Tibial nerve (tissue), 4 donors: ENCODE data around the gene NGEF.

ENCODE experiments used
- EP300 ChIP-seq, 2 donors: sonication (generic); formaldehyde crosslinking; IDR thresholded peaks; one replicate each; pipeline ENCODE4 v1.6.1; 2017; ENCODE audit warnings: antibody characterized with exemption in 2 of 2, mild to moderate bottlenecking in 1 of 2
- POLR2A ChIP-seq, 2 donors: fragments of 450-650 bp; IDR thresholded peaks; one replicate each; pipeline ENCODE4 v1.6.1; 2017; ENCODE audit warnings: antibody characterized with exemption in 2 of 2, mild to moderate bottlenecking in 2 of 2, moderate library complexity in 2 of 2
- TF ChIP-seq, protein P1 (sequence below), 5 experiments: fragments of 200-600 bp in 3 of 5; fragments of 450-650 bp in 2 of 5; sonication (generic) in 3 of 5; IDR thresholded peaks; one replicate each; pipeline ENCODE4 v1.5.1; 2016 to 2019; ENCODE audit warnings: antibody characterized with exemption in 5 of 5, mild to moderate bottlenecking in 3 of 5, moderate library complexity in 2 of 5

DNA sequence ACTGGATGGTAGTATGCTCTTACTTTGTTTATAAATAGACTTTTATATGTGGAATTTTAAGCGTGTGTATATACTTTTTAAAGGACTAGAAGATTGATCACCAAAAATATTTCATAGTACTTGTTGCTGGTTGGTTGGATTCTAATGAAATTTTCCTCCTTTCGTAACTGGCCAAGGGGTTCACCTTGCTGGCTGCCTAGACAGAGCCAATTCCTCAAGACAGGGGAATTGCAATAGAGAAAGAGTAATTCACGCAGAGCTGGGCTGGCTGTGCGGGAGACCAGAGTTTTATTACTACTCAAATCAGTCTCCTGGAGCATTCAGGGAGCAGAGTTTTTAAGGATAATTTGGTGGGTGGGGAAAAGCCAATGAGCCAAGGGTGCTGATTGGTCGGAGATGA is 72.3 kb downstream of the NGEF start:
- TF ChIP-seq, protein P1, sequence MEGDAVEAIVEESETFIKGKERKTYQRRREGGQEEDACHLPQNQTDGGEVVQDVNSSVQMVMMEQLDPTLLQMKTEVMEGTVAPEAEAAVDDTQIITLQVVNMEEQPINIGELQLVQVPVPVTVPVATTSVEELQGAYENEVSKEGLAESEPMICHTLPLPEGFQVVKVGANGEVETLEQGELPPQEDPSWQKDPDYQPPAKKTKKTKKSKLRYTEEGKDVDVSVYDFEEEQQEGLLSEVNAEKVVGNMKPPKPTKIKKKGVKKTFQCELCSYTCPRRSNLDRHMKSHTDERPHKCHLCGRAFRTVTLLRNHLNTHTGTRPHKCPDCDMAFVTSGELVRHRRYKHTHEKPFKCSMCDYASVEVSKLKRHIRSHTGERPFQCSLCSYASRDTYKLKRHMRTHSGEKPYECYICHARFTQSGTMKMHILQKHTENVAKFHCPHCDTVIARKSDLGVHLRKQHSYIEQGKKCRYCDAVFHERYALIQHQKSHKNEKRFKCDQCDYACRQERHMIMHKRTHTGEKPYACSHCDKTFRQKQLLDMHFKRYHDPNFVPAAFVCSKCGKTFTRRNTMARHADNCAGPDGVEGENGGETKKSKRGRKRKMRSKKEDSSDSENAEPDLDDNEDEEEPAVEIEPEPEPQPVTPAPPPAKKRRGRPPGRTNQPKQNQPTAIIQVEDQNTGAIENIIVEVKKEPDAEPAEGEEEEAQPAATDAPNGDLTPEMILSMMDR (IDR thresholded peaks at IDR 0.05) = no peak
- no peak for TF ChIP-seq EP300 (IDR thresholded peaks at IDR 0.05)
- TF ChIP-seq POLR2A (IDR thresholded peaks at IDR 0.05) = no peak
